Liver (tissue), 9 donors: ENCODE measurements around the gene EYA4. TPM values are rescaled to one million over a fixed set of nuclear protein-coding genes. Genes with fewer than 3 reads are reported as not detected.
"Not testable (repeated sequence)": the region's sequence is repeated elsewhere in the genome, so short reads cannot be mapped to it uniquely, and the experiment has no call there.

Experiments
- DNase-seq: peaks from one replicate; pipeline ENCODE4 v3.0.0-alpha.2; 2017; ENCODE audit warnings: low spot score
- H3K27ac ChIP-seq, 2 donors: one replicate each; pipeline ENCODE4 v1.7.0; 2013; ENCODE audit warnings: inconsistent platforms in 2 of 2, low read length in 2 of 2, control low read depth in 1 of 2, low read depth in 1 of 2, mild to moderate bottlenecking in 1 of 2
- H3K27me3 ChIP-seq, 4 donors: one replicate each; pipeline versions ENCODE4 v1.6.1 to v1.7.0; 2013; ENCODE audit warnings: low read length in 3 of 4, inconsistent platforms in 1 of 4, mild to moderate bottlenecking in 1 of 4, moderate library complexity in 1 of 4; ENCODE audit not compliant: control insufficient read depth in 4 of 4, insufficient read depth in 4 of 4
- H3K36me3 ChIP-seq, 4 donors: one replicate each; pipeline versions ENCODE4 v1.6.1 to v1.7.0; 2013; ENCODE audit warnings: low read length in 3 of 4, mild to moderate bottlenecking in 3 of 4, low read depth in 1 of 4, moderate library complexity in 1 of 4; ENCODE audit not compliant: control insufficient read depth in 4 of 4, insufficient read depth in 3 of 4
- H3K4me1 ChIP-seq, 4 donors: one replicate each; pipeline versions ENCODE4 v1.6.1 to v1.7.0; 2013; ENCODE audit warnings: low read length in 3 of 4, mild to moderate bottlenecking in 3 of 4, moderate library complexity in 1 of 4; ENCODE audit not compliant: control insufficient read depth in 4 of 4, insufficient read depth in 4 of 4
- H3K4me3 ChIP-seq, 3 donors: one replicate each; pipeline versions ENCODE4 v1.6.1 to v1.7.0; 2013; ENCODE audit warnings: low read length in 3 of 3, control low read depth in 1 of 3, low read depth in 1 of 3, mild to moderate bottlenecking in 1 of 3
- H3K9ac ChIP-seq, 2 donors: one replicate each; pipeline ENCODE4 v1.7.0; 2013; ENCODE audit warnings: low read length in 2 of 2, mild to moderate bottlenecking in 2 of 2, moderate library complexity in 2 of 2, control low read depth in 1 of 2, low read depth in 1 of 2
- H3K9me3 ChIP-seq, 4 donors: one replicate each; pipeline versions ENCODE4 v1.6.1 to v1.7.0; 2013; ENCODE audit warnings: low read length in 3 of 4; ENCODE audit not compliant: control insufficient read depth in 4 of 4
- ATF3 ChIP-seq: IDR thresholded peaks from 2 replicates; pipeline ENCODE4 v1.6.1; 2016; ENCODE audit warnings: antibody characterized with exemption
- GABPA ChIP-seq, 2 donors: IDR thresholded peaks in 1 of 2; conservative IDR thresholded peaks in 1 of 2; 2 replicates each; pipeline ENCODE4 v1.6.1; 2016; ENCODE audit warnings: antibody characterized with exemption in 2 of 2, mild to moderate bottlenecking in 1 of 2, moderate library complexity in 1 of 2
- HNF4A ChIP-seq, 2 donors: conservative IDR thresholded peaks; 2 replicates each; pipeline ENCODE4 v1.6.1; 2016; ENCODE audit warnings: antibody characterized with exemption in 2 of 2, mild to moderate bottlenecking in 2 of 2
- NR2F2 ChIP-seq: IDR thresholded peaks from 2 replicates; pipeline ENCODE4 v1.6.1; 2016; ENCODE audit warnings: antibody characterized with exemption
- RAD21 ChIP-seq, 2 donors: IDR thresholded peaks; 2 replicates each; pipeline ENCODE4 v1.6.1; 2016; ENCODE audit warnings: antibody characterized with exemption in 2 of 2, mild to moderate bottlenecking in 2 of 2
- RXRA ChIP-seq, 2 donors: IDR thresholded peaks; 2 replicates each; pipeline ENCODE4 v1.6.1; 2017 to 2018; ENCODE audit warnings: antibody characterized with exemption in 2 of 2, mild to moderate bottlenecking in 1 of 2
- SP1 ChIP-seq: IDR thresholded peaks from 2 replicates; pipeline ENCODE4 v1.6.1; 2018; ENCODE audit warnings: antibody characterized with exemption, mild to moderate bottlenecking
- TAF1 ChIP-seq: conservative IDR thresholded peaks from 2 replicates; pipeline ENCODE4 v1.6.1; 2016; ENCODE audit warnings: antibody characterized with exemption, mild to moderate bottlenecking
- WGBS: extraction: QIAGEN DNeasy Blood & Tissue Kit; methylation state at CpG from one replicate; pipeline ENCODE4 v1.1.7; 2013; 5-methylcytosine and 5-hydroxymethylcytosine counted together
- polyA plus RNA-seq, 2 donors: library from polyadenylated mRNA; stranded (reverse) in 1 of 2; unstranded in 1 of 2; fragments of 200-250 nt in 1 of 2; fragments of >200 nt in 1 of 2; fragmentation: Nextera tagmentation in 1 of 2; extraction: Ambion mirVana in 1 of 2; gene quantifications; one replicate each; pipeline versions ENCODE4 v1.2.1 to v1.2.3, GENCODE V29; 2013 to 2015
- total RNA-seq, 2 donors: library from RNA; depleted of rRNA; stranded (reverse); fragments of >200 nt; gene quantifications; one replicate each; pipeline ENCODE4 v1.2.3, GENCODE V29; 2014
- TF ChIP-seq, protein P1 (sequence below): fragments of 150-350 bp; IDR thresholded peaks from 2 replicates; pipeline ENCODE4 v1.5.1; 2017; ENCODE audit warnings: improper control_type of control experiment, low read depth, low read length; ENCODE audit not compliant: missing input control
- TF ChIP-seq, protein P2 (sequence below): IDR thresholded peaks from 2 replicates; pipeline ENCODE4 v1.6.1; 2016; ENCODE audit warnings: antibody characterized with exemption
- TF ChIP-seq, protein P3 (sequence below): IDR thresholded peaks from 2 replicates; pipeline ENCODE4 v1.6.1; 2016; ENCODE audit warnings: antibody characterized with exemption, mild to moderate bottlenecking
- TF ChIP-seq, protein P4 (sequence below): IDR thresholded peaks from 2 replicates; pipeline ENCODE4 v1.6.1; 2016; ENCODE audit warnings: antibody characterized with exemption
- donor health status: healthy.
- donor health status: healthy.
- donor health status: healthy.
- donor health status: healthy.
- donor health status: healthy.

EYA4 gene
- total and polyA plus RNA-seq, 4 donors: 0.05 to 0.50 TPM; not detected in 2

GRCh38 chr6:133553652-133554051 is 312.5 kb downstream of the EYA4 start:
- WGBS: 9% methylated on average over 4 of the region's 4 CpGs
- Histone ChIP-seq H3K27me3 (no peaks in the 10 kb centered on the region), H3K4me3 (no peak overlapping the region), H3K9me3 (no peaks in the 10 kb centered on the region), H3K36me3 (no peaks in the 10 kb centered on the region), H3K9ac (no peak overlapping the region), H3K27ac (no peak overlapping the region), H3K4me1 (no peaks in the 10 kb centered on the region)
- DNase-seq: no peak
- TF ChIP-seq TAF1 (no peak), SP1 (no peak), ATF3 (no peak), NR2F2 (no peak), RXRA (IDR thresholded peaks at IDR 0.05) (no peak), GABPA (IDR thresholded peaks at IDR 0.05 in 1 of 2, conservative IDR thresholded peaks at IDR 0.05 in 1 of 2) (no peak), HNF4A (conservative IDR thresholded peaks at IDR 0.05) (no peak), RAD21 (IDR thresholded peaks at IDR 0.05) (peak; percentile 74 to 82)
- TF ChIP-seq, protein P1, sequence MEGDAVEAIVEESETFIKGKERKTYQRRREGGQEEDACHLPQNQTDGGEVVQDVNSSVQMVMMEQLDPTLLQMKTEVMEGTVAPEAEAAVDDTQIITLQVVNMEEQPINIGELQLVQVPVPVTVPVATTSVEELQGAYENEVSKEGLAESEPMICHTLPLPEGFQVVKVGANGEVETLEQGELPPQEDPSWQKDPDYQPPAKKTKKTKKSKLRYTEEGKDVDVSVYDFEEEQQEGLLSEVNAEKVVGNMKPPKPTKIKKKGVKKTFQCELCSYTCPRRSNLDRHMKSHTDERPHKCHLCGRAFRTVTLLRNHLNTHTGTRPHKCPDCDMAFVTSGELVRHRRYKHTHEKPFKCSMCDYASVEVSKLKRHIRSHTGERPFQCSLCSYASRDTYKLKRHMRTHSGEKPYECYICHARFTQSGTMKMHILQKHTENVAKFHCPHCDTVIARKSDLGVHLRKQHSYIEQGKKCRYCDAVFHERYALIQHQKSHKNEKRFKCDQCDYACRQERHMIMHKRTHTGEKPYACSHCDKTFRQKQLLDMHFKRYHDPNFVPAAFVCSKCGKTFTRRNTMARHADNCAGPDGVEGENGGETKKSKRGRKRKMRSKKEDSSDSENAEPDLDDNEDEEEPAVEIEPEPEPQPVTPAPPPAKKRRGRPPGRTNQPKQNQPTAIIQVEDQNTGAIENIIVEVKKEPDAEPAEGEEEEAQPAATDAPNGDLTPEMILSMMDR: peak; percentile 70
- TF ChIP-seq, protein P2, sequence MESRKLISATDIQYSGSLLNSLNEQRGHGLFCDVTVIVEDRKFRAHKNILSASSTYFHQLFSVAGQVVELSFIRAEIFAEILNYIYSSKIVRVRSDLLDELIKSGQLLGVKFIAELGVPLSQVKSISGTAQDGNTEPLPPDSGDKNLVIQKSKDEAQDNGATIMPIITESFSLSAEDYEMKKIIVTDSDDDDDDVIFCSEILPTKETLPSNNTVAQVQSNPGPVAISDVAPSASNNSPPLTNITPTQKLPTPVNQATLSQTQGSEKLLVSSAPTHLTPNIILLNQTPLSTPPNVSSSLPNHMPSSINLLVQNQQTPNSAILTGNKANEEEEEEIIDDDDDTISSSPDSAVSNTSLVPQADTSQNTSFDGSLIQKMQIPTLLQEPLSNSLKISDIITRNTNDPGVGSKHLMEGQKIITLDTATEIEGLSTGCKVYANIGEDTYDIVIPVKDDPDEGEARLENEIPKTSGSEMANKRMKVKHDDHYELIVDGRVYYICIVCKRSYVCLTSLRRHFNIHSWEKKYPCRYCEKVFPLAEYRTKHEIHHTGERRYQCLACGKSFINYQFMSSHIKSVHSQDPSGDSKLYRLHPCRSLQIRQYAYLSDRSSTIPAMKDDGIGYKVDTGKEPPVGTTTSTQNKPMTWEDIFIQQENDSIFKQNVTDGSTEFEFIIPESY: no peak
- TF ChIP-seq, protein P3, sequence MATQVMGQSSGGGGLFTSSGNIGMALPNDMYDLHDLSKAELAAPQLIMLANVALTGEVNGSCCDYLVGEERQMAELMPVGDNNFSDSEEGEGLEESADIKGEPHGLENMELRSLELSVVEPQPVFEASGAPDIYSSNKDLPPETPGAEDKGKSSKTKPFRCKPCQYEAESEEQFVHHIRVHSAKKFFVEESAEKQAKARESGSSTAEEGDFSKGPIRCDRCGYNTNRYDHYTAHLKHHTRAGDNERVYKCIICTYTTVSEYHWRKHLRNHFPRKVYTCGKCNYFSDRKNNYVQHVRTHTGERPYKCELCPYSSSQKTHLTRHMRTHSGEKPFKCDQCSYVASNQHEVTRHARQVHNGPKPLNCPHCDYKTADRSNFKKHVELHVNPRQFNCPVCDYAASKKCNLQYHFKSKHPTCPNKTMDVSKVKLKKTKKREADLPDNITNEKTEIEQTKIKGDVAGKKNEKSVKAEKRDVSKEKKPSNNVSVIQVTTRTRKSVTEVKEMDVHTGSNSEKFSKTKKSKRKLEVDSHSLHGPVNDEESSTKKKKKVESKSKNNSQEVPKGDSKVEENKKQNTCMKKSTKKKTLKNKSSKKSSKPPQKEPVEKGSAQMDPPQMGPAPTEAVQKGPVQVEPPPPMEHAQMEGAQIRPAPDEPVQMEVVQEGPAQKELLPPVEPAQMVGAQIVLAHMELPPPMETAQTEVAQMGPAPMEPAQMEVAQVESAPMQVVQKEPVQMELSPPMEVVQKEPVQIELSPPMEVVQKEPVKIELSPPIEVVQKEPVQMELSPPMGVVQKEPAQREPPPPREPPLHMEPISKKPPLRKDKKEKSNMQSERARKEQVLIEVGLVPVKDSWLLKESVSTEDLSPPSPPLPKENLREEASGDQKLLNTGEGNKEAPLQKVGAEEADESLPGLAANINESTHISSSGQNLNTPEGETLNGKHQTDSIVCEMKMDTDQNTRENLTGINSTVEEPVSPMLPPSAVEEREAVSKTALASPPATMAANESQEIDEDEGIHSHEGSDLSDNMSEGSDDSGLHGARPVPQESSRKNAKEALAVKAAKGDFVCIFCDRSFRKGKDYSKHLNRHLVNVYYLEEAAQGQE: no peak
- TF ChIP-seq, protein P4, sequence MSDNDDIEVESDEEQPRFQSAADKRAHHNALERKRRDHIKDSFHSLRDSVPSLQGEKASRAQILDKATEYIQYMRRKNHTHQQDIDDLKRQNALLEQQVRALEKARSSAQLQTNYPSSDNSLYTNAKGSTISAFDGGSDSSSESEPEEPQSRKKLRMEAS: no peak

GRCh38 chr6:133554121-133554520 is 313.0 kb downstream of the EYA4 start:
- not testable (repeated sequence) for DNase-seq, H3K9ac ChIP-seq, H3K36me3 ChIP-seq, H3K4me1 ChIP-seq, H3K4me3 ChIP-seq, H3K27me3 ChIP-seq, H3K9me3 ChIP-seq, H3K27ac ChIP-seq
- WGBS: 89% methylated on average over 1 of the region's 1 CpG
